ENCODE measurements around the gene TCFL5.

Gene TCFL5

GRCh38 chr20:62832951-62833391 lies 28.7 kb downstream of the TCFL5 start:
- DNase-seq (ENCODE audit: low spot score) = no peak

DNA sequence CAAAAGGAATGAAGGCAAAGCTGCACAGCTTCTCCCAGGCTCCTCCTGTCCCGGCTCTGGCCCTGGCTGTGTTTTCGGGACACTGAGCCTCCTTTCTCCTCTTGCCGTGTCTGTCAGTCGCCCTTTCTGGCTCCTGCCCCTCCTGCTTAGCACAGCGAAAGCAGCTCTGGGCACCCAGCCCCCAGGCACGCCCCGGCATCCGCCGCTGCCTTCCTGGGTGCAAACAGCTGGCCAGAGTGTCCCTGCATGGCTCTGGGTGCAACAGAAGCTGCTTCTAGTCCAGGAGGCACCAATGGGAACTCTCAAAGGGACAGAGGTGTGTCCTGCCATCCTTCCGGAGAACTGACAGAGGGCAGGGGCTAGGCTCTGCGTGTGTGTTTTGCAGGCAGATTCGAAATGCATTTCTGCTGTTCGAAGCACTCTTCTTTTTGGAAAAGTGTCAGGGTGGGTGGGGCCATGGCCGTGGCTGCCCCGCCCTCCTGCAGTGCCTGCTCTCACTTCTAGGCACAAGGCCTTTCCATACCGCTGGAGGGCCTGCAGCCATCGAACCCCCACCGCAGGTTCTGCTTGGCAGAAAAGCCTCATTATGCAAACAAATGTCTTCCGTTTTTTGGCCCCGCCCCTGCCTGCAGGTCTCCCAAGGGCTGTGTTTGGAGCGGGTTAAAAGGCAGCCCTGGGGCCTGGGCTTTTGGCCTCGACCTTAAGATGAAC lies 29.3 kb downstream of the TCFL5 start:
- no peak for DNase-seq (ENCODE audit: low spot score)

DNA sequence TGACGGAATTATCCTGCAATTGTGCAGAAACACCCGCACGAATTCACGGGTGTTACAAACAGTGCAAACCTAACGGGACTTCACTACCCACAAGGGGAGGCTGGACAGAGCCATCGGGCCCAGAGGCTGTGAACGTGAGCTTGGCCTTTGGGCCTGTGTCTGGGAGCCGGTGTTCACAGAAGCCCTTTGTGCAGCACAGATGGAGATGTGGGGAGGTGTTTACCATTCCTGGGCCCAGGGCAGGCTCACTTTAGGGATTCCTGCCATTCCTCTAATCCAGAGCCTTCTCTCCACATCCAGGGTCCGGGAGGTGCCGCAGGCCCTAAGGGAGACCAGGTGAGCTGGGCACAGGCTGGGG lies 29.8 kb downstream of the TCFL5 start:
- no peak for DNase-seq (ENCODE audit: low spot score)

GRCh38 chr20:62831361-62831788 lies 30.2 kb downstream of the TCFL5 start:
- DNase-seq (ENCODE audit: low spot score) = no peak

- DNase-seq (ENCODE audit: low spot score) = no peak
Observed at GRCh38 chr20:62830821-62831220, 30.8 kb downstream of the TCFL5 start.

DNA sequence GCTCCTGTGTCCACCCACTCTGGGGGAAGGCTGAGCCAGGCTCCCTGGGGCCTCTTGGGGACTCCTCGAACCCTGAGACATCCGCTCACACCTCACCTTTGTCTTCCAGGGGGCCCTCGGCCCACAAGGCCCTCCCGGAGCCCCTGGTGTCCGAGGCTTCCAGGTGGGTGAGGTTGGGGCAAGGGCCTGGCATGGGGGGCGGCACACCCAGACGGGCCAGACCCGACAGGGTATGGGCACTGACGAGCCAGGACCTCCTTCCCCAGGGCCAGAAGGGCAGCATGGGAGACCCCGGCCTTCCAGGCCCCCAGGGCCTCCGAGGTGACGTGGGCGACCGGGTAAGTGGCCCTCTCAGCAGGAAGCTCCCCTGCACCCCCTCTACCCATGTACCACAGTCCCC lies 31.4 kb downstream of the TCFL5 start:
- DNase-seq (ENCODE audit: low spot score) = no peak

GRCh38 chr20:62829231-62830230 lies 32.1 kb downstream of the TCFL5 start:
- no peak for DNase-seq (ENCODE audit: low spot score)

DNA sequence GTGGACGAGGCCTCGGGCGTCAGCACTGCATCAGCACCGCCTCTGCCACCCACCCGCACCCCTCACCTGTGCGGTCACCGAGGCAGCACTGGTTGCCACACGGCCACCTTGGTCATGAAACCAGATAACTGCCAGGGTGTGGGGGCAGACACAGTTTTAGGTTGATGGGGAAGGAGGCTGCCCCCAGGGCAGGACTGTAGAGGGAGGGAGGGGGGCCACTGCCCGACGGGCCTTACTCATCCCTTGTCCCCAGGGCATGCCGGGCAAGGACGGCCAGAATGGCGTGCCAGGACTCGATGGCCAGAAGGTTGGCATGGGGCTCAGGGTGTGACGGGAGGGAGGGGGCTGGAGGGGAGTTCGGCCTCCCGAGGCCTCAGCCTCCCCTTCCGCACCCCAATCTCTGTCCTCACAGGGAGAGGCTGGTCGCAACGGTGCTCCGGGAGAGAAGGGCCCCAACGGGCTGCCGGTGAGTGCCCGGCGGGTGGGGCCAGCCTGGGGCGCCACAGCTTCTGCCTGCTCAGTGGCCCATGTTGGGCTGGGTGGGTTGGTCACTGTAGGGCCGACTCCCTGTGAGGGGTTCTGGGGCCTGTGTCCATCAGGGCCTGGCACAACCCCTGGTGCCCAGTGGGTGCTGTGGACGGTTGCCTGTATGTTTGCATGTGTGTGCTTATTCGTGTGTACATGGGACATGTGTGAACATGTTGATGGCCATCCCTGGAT lies 33.0 kb downstream of the TCFL5 start:
- DNase-seq (ENCODE audit: low spot score) = no peak

GRCh38 chr20:62828051-62828450 lies 33.6 kb downstream of the TCFL5 start:
- no peak for DNase-seq (ENCODE audit: low spot score)

DNA sequence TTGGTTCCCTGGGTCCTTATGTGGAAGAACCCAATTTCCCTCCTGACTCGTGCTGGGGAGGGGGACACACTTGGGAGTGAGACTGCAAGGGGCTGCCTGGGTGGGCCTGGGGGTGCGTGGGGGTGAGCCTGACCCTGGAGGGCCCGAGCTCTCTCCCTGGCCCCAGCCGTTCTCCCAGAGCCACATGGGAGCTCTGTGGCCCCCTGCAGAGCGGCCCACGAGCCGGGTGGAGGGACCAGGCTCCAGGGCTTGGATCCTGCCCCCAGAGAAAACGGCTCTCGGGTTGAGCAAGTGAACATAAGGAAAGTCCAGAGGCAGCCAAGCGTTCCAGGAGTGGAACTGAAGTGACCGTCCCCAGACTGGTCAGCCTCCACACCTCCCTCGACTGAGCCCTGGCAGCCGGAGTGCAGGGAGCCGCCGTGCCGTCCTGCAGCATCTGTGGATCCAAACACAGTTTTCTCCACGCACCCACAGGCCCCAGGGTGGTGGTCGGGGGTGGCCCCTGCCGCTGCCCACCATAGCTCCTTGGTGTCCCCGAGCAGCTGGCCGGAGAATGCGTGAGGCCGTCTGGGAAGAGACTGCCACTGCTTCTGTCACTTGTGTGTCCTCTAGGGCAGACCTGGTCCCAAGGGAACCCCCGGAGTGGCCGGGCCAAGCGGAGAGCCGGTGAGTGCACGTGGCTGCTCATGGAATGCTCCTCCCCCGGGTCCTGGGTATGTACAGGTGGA lies 34.1 kb downstream of the TCFL5 start:
- no peak for DNase-seq (ENCODE audit: low spot score)

- no peak for DNase-seq (ENCODE audit: low spot score)
Observed at GRCh38 chr20:62826646-62827310, 34.8 kb downstream of the TCFL5 start.

- no peak for DNase-seq (ENCODE audit: low spot score)
Observed at GRCh38 chr20:62825986-62826645, 35.5 kb downstream of the TCFL5 start.

DNA sequence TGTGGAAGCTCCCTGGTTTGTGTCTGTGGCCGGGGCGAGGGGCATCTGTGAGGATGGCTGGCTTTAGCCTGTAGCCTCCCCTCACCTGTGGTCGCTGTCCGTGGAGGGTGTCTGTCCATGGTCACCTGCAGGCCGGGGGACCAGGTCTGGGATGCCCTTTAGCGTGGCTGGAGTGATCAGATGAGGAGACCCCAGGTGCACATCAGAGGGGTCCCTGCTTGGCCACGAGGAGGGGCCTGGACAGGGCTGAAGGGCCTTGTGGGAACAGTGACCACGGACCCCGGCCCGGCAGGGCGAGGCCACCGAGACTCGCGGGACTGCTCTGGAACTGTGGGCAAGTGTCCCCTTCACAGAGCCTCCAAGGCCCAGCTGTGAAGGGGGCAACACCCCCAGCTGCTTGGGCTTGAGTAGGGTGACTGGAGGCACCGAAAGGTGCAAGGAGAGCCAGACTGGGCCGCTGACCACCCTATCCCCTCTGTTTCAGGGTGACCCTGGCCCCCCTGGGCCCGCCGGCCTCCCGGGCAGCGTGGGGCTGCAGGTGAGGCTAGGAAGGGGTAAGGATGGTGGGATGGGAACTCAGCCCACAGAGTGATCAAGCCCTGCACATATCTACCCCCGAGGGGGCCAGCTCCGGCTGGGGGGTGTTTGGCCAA lies 36.2 kb downstream of the TCFL5 start:
- DNase-seq (ENCODE audit: low spot score) = no peak

DNA sequence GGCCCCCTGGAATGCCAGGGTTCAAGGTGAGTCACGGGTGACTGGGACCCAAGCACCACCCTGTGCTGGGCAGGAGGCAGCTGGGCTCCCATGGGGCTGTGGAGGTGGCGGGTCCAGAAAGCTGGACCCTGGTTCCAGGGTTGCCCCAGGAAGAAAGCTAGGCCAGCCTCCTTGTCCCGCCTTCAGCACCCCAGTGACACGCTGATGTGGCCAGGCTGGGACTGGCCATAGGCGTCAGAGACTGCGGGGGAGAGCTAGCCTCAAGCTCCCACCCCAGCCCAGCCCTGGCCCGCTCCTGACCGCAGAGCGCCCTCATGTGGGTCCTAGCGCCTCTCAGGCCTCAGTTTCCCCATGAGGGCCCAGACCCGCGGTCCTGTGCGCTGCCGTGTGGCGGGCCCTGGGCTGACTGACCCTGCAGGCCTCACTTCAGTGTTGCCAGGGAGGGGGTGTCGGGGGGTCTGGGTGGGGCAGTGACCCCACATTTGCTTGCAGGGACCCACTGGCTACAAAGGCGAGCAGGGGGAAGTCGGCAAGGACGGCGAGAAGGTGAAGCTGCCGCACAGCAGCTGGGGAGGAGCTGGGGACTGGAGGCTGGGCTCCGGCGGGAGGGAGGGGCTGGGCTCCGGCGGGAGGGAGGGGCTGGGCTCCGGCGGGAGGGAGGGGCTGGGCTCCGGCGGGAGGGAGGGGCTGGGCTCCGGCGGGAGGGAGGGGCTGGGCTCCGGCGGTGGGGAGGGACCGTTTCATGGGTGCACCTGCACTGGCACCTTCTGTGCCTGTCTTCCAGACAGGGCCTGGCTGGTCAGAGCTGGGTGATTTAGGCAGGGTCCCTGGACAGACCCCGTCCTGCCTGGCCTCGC lies 36.9 kb downstream of the TCFL5 start:
- no peak for DNase-seq (ENCODE audit: low spot score)

DNA sequence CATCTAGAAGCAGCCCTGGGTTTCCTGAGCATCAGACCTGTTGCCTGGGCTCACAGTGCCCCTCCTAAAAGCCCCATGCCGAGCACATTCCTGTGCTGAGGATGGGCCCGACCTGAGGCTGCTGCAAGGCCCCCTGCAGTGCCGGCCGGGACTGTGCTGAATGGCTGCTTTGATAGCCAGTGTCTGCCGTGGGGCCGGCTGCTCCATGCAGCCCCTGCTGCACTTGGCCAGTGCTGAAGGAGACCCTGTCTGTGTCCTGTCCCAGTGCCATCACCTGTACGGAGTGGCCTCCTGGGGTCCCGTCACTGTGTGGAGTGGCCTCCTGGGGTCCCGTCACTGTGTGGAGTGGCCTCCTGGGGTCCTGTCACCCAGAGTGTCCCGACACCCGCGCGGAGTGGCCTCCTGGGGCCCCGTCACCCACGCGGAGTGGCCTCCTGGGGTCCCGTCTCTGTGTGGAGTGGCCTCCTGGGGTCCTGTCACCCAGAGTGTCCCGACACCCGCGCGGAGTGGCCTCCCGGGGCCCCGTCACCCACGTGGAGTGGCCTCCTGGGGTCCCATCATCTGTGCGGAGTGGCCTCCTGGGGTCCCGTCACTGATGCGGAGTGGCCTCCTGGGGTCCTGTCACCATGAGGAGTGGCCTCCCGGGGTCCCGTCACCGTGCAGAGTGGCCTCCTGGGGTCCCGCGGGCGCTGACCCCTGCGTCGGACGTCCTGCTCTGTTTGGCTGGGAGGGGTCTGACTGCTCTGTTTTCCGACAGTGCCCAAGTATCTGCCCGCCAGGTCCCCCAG lies 37.7 kb downstream of the TCFL5 start:
- DNase-seq (ENCODE audit: low spot score) = no peak

GRCh38 chr20:62822788-62823651 lies 38.6 kb downstream of the TCFL5 start:
- DNase-seq (ENCODE audit: low spot score) = no peak

DNA sequence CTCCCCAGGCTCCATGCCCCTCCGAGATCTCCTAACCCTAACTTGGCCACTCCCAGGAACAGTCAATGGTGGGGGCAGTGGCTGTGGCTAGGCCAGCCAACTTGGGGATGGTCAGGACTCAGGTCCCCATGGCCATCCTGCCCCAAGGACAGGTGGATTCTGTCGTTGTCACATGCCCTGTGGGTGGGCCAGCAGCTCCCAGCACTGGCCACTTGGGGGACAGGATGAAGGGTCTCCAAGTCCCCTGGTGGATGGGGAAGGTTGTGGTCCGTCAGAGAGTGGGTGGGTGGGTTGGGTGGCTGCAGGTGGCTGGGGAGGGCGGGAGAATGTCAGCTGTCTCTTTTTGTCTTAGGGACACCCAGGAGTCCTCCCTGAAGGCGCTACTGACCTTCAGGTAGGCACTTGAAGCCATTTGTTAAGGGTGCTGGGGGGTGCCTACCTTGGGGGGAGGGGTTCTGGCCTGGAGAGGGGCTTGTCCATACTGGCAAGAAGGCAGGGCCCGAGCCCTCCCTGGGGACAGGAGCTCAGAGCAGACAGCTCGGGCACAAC lies 39.3 kb downstream of the TCFL5 start:
- DNase-seq (ENCODE audit: low spot score) = no peak
